ENCODE results near the gene HTR4.

Gene HTR4

DNA sequence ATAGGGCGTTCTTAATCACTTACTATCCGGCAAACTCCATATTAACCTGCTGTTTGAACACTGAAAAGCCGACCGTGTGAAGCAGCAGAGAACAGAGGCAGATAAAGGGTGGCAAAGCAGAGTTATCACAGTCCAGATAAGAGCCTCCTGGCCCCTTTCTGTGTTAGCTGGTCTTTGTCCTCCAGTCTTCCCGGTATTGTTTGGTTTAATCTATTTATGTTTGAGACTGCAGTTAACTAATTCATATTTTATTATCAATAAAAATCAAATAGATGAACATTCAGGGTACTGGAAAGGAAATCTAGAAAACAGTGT, 6.0 kb upstream of the HTR4 start:
- no peak for DNase-seq

DNA sequence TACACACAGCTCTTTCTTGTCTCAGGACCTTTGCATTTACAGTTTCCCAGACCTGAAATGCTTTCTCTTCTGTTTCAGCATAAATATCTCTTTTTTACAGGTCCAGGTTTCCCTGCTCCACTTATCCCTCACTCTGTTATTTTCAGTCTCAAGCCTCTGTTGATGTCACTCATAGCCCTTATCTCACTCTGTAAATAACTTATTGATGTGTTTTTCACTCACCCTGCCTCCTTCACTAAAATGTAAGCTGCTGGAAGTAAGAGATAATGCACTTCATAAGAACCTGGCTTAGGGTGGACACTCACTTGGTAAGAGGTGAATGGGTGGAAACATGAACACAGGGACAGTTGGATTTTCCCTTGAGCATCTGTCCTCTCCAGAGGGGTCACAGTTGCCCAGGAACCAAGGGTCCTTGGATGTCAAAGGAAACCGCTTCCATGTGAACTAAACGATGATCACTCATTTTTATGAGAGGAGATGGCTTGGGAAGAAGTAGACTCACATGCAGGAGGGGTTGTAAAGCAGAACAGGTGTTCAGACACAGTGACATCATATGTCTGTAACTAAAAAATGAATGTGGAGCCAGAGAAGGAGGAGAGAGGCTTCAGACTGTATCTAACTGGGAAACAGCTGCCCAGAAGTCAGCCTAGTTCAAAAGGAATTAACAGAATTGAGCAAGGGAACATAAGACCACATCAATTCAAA, 5.5 kb upstream of the HTR4 start:
- DNase-seq, result no peak

DNA sequence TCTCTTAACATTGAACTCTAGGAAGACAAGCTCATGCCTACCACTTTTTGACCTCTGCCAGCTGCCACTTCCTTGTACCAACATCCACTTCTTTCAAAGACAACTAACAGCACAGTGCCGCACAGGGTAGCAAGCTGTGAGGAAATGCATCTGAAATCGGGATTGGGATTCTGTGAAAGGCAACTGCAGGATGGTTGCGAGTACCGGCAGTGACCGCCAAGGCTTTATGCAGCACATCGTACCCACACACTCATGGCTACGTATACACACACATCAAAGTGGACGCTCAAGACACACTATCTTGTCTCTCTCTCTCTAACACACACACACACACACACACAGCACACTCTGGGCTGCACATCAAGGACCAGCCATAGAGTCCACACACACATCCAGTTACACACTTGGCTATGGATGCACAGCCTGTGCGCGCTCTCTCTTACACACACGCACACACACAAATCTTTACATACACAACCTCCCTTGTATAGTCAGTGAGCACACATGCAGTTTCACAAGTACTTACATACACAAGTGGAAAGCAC, 964 bp downstream of the HTR4 start:
- no peak for DNase-seq

DNA sequence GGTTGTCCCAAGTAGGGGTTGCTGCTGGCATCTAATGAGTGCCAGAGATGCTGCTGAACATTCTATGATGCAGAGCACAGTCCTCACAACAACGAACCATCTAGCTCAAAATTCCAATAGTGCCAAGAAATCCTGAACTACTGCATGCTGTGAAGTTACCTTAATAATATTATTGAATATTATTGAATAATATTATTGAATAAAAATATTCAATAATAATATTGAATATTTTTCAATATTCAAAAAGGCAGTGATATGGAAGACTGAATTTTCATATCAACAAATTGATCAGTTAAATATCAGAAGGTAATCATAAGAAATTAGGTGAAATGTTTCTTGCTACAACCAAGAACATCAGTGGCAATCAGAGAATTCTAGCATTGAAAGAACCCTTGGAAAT, 2.8 kb downstream of the HTR4 start:
- no peak for DNase-seq

DNA sequence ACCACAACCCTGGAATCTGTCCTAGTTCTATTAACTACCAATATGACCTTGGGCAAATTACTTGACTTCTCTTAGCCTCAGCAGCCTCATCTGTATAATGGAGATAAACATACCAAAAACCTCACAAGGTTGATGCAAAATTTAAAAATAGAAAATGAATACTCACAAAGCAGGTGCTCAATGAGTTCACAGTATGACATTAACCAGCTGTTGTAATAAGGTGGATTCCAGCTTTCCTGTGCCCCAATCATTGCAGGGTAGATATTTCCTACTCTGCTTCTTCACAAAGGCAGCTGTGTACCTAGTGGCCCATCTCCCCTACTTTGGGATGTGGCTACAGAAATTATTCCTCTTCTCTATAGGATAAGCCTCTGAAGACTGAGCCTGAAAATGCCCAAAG, 8.8 kb downstream of the HTR4 start:
- DNase-seq, result no peak

DNA sequence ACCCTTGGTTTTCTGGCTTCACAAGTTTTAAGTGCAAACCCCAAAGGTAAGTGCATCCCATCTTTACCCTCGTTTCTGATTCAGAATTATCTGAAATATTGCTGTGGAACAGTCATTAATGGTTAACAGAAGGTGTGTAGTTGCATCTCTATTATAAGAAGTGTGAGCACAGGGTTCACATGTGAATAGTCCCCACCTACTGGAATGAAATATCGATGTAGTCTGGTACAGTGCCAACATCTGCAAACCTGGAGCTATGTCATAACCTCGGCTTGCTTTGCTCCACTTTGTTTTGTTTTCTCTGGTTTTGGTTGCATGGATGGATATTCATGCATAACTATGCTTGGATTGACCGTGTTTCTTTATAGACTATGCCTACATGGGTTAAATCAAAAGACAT, 12.6 kb downstream of the HTR4 start:
- no peak for DNase-seq

DNA sequence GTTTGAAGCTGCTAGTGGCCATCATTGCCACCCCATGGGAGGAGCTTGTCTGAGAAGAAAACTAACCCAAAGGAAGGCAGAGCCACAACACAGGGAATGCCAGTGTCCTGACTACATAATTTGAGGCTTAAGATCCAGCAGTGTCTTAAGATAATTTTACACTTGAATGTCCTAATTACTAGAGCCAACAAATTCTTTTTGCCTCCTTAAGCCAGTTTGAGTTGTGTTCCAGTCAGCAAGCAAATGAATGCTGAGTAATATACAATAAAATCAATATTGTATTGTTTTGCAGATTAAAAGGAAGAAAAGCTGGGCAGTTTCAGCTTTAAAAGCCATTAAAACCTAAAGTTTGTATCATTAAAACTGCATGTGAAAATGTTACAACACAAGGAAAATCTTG, 13.9 kb downstream of the HTR4 start:
- DNase-seq, result no peak

DNA sequence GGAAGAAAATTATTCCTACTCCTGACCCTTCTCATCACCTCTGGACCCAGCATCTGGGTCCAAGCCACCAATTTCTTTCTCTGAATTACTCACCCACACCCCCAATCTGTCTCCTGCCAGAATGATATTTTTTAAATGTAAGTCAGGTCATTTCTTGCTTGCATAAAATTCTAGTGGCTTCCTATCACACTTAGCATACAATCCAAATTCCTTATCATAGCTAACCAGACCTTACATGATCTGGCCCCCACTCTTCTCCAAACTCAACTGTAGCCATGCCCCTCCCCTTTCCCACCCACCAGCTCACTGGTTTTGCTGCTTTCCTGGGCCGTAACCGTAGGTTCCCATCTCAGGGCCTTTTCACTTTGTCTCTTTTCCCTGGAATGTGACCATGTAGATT, 15.2 kb downstream of the HTR4 start:
- no peak for DNase-seq

DNA sequence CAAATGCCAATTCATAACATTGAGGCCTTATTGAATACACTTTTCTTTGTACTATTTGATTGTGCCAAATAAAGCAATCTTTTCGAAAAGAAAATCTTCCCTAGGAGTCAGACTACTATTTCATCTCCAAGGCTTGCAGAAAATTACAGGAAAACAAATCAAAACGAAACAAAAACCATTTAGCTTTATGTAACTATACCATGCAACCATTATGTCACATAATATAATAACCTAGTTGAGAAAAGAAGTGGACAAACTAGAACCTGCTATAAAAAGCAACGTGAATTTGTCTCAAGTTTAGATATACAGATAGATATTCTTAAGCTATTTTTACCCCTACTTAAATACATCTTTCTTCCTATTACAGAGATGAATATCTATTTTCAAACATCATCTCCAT, 18.0 kb downstream of the HTR4 start:
- no peak for DNase-seq

DNA sequence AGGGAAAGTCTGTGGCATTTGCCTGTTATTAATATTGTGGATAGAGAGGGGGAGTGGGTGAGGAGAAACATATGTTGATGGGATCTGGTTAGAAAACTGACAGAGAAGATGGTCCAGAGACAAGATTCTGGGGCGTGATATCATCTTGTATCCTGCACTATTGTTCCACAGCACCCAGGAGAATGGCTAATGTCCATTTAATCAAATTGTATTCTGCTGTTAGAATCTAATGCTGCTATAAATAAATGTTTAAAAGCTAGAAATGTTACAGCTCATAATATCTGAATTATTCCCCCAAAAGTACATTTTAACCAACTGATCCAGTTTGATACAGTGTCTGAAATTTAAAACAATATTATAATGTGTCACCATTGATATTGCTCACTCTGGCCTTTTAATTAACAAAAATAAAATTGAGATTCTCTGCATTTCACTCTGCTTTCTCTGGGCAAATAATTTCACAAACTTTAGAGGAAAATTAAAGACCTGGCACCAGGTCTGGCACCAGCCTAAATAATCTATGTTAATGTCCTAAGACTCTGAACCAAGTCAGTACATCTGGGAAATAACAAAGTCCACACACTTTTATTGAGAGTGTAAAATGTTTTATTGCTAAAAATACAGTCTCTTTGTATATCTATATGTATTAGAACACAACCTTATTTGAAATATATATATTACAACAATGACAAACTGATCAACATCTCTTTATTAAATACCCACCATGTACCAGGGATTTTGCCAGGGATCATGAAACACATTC, 18.8 kb downstream of the HTR4 start:
- no peak for DNase-seq

DNA sequence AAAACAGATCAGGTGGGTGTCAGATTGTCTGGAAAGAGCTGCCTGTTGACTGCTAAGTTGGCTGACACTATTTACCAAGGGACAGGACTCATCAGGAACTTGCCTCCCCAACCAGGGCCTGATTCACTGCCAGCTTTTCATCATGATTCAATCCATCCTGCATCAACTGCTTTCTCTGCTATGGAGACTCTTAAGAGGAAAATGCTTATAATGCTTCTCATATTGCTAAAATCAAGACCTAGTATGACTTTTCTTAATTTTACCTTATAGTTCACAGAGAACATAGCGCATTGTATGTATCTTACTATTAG, 21.3 kb downstream of the HTR4 start:
- DNase-seq, result no peak

DNA sequence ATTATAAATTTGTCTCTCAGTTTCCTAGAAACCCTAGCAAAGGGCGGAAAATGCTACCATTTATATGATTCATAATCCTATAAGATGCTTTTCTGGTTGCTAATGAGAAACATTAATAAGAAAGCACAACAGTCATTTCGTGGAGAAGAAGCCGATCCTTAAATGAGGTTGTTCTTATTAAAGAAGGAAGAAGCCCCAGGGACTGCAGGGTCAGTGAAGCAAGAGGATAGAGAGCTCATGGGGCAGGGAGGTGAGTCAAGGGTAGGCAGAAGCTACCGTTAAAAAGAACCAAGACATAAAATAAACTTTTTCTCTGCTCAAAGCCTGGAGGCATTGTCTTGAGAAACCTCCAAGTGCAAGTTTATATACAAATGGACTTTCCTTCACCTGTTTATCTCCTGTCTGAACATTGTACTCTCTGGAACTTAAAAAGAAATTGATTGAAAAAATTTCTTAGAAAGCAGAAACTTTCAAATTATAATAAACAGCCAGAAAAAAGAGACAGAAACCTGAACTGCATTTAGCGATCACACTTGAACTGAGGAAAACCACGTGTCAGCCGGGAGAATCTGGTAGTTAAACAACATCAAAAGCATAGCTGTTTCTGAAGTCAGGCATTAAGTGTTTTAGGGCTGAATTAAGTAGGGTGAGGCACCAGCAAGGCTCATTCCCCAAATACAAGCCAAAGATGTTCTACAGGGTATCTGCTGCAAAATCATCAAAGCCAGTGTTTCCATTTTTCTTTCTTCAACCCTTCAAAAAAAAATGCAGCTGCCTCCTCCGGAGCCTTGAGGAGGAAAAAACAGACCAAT, 21.9 kb downstream of the HTR4 start:
- no peak for DNase-seq

DNA sequence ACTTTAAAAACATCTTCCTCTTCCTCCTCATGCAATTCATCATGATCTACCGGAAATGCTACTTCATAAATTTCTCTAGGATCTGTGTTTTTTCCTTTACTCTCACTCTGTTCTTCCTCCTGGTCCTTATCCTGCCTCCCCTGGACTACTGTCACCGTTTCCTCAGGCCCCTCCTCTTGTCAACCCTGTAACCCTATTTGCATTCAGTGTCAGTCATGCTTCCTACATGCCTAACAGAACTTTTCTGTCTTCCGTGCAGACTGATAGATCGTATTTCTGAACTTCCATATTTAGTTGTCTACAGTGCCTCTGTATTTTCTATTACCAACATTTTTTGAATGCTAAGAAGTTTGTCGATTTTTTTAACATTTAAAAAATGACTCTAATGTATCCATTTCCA, 27.3 kb downstream of the HTR4 start:
- no peak for DNase-seq

DNA sequence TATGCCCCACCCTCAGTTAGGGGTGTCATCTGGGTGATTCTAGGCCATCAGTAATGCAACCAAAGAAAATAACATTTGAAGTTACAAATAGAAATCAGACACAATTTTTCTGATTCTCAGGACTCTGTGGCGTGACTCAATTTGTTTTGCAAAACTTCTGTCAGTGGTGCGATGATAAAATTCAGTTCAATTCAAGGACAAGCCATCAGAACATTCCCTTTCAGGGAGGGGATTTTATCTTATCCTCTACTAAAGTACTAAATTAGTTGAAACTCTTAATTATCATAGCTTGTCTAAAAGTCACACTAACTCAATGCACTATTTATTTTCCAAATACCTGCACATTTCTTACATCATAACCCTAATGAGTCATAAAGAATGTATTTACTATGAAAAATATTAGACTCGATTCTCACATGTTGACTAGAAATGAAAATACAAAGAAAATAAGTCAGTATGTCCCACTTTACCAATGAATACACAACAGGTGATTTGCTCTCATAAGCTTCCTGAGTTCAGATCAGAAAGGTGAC, 28.2 kb downstream of the HTR4 start:
- DNase-seq, result no peak

DNA sequence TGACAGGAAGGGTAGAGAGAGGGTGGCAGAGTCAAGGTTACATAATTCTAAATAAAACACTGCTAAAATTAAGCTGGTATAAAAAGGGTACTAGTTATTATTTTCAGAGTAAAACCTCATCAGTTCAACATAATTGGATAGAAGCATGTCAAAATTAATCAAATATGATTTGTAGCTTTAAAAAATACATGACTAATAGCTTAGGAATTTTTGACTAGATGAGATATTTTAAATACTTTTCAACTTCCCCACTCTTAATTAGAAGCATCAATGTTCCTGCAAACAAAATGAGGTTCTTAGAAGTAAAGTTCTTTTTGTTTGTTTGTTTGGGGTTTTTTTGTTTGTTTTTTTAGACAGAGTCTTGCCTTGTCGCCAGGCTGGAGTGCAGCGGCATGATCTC, 29.1 kb downstream of the HTR4 start:
- no peak for DNase-seq

DNA sequence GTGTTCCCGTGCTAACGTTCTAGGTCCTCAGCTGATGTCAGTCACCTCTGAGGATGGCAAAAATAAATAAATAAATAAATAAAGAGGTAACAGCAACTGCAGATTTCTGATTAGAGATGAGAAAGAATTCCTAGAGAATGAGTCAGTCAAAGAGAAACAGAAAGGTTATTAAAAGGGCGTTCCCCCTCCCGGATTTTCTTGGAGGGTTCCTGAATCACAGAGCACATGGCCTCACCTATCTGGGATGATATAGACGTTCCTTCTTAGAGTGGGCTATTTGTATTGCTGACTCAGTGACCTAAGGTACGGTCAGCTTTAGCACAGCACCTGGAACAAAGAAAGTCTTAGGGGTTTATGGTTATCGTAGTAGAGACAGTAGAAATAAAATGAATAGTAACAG, 30.6 kb downstream of the HTR4 start:
- no peak for DNase-seq

DNA sequence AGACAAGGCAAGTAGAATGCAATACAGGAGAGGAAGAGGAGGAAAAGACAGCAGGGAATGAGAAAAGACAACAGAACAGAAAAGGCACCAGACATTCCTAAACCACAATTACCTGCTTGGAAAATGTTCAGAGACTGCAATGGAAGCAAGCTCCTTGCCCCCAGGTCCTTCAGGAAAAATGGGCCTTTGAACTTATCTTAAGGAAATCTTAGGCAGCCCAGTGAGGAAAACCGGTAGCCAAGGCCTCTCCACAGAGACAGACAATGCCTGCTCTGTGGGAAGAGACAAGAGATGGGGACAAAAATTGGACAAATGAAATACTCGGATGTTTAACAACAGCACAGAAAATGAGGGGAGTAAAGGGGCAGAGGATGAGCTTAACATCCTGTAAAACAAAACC, 31.2 kb downstream of the HTR4 start:
- DNase-seq, result no peak

DNA sequence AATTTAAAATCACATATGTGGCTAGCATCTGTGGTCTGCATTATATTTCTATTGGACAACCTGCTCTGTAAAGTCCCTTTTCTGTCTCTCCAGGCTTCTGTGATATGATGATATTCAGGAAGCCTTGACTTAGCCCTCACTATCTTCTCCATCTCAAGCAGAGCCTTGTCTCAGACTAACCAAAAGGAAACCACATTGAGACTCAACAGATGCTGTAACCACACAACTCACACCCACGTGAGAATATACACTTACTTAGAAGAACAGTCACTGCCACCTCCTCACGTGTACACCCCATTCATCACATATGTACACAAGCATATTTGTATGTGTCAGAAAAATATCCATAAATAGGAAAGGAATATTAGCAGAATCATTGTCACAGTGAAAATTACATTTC, 33.6 kb downstream of the HTR4 start:
- DNase-seq, result peak in 1 of 2 donors; percentile 46

DNA sequence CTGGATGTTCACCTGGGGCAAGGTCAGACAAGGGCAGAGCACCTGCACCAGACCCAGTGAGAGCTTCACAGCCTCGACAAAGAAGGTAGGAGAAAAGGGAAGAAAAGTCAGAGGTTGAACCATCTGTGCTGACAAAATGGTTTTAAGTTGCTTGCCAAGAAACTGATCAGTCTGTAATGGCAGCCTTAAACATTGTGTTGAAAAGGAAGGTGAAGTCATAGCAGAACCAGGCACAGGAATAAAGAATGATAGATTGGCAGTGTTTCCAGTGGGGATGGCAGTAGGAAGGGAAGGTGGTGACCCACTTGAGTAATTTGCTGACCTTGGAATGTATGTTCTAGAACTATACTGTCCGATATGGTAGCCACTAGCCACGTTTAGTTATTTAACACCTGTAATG, 34.2 kb downstream of the HTR4 start:
- no peak for DNase-seq

DNA sequence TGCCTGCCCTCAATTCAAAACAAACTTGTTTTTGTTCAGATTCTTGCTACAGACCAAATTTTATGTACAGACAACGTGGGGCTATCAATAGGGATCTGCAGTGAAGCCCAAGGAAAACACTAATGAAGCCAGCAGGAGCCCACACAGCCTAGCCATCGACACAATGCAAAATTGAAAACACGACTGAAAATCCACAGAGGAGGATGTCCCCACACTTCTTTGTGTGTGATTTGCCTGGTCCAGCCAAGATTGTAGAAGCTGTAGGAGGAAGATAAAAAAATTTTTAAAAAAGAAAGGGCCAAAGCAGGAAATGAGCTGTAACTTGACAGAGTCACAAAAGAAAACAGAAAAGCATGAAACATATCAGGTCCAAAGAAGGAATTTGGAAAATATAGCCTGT, 34.8 kb downstream of the HTR4 start:
- no peak for DNase-seq

DNA sequence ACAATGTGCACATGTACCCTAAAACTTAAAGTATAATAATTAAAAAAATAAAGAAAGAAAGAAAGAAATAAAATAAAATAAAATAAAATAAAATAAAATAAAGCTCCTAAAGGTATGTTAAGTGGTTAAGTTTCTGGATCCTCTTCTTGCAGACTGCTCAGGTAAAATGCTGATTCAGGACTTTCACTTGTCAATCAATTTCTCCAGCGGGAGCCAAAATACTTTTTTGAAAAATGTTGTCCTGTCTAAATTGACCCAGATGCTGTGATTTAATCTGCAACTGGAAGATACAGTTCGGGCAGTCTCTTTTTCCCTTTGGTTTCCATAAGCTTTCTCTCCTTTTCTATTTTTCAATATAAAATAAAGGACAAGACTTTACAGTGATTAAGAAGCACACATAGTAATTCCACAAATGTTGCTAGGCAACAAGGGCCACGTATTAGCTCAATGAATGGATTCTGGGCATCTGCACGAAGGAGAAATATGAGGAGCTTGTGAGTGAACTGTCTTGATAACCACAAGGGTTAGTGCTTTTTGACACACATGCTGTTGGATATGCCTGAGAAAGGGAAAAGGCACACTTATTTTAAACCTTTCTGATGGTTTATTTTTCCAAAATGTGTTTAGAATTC, 38.6 kb downstream of the HTR4 start:
- DNase-seq, result no peak

DNA sequence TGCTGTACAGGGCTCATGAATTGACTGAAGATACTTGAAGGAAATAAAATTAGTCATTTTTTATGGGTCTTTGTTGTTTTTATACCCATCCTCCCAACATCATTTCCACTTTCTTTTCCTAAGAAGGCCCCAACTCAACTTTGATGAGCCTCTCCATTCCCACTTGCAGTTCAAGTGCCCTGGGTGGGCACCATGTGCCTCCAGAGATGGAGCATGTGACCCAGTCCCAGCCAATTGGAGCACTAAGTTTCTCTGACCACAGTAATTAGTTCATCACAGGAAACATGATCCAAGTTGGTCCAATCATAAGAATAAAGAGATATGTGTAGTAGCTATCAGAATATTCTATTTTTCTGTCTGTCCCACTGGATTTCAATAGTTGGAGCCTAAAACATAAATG, 46.9 kb downstream of the HTR4 start:
- no peak for DNase-seq

DNA sequence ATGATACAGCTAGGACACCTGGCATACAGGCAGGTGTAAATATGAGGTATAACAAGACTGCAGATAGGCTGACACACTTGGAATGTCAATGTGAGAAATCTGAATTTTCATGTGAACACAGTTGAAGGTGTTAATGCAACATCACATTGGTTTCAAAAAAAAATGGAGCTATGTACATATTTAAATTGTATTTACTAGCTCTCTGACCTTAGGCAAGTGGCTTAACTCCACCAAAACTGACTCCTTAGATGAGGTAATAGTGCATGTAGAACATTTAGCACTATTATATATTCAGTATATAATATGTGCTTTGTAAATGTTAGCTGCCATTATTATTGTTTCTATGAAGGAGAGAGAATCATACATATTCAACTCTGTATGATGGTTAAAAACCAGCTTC, 48.0 kb downstream of the HTR4 start:
- DNase-seq, result no peak
